HepG2 (cell line): Measurements from ENCODE around the gene ZNF341. TPM values are rescaled to one million over a fixed set of nuclear protein-coding genes. Genes with fewer than 3 reads are reported as not detected.
A peak's percentile ranks its signal among the peaks of the same experiment; 100 is the strongest.

Experiments
- FUBP1 ChIP-seq: sonication (generic); formaldehyde crosslinking; IDR thresholded peaks from 2 replicates; pipeline ENCODE4 v1.5.1; 2020; ENCODE audit warnings: missing genetic modification reagents, mild to moderate bottlenecking, borderline replicate concordance
- MXI1 ChIP-seq: IDR thresholded peaks from 3 replicates; pipeline ENCODE4 v1.6.1; 2012; ENCODE audit warnings: low read depth, low read length, inconsistent platforms, borderline replicate concordance
- RBM22 ChIP-seq: fragments of 200-400 bp; formaldehyde crosslinking; optimal IDR thresholded peaks from 2 replicates; pipeline ENCODE3; 2017; ENCODE audit warnings: mild to moderate bottlenecking, low read length, moderate library complexity
- SMC3 ChIP-seq: IDR thresholded peaks from 2 replicates; pipeline ENCODE4 v1.6.1; 2011; ENCODE audit warnings: low read length, improper control_type of control experiment
- SOX5 ChIP-seq: IDR thresholded peaks from 2 replicates; pipeline ENCODE4 v1.6.1; 2016; ENCODE audit warnings: borderline replicate concordance
- SOX6 ChIP-seq, 2 experiments: fragments of 450-650 bp in 1 of 2; sonication (generic) in 1 of 2; formaldehyde crosslinking in 1 of 2; IDR thresholded peaks; 2 replicates each; pipeline versions ENCODE4 v1.4.0 to v1.6.1; 2017 to 2020; ENCODE audit warnings: antibody characterized with exemption in 1 of 2, mild to moderate bottlenecking in 1 of 2, missing genetic modification reagents in 1 of 2
- TEF ChIP-seq: sonication (generic); formaldehyde crosslinking; IDR thresholded peaks from 2 replicates; pipeline ENCODE4 v1.5.0; 2020; ENCODE audit warnings: missing genetic modification reagents
- TGIF2 ChIP-seq: IDR thresholded peaks from 2 replicates; pipeline ENCODE4 v1.6.1; 2016; ENCODE audit warnings: control low read depth, missing compliant biosample characterization
- ZNF160 ChIP-seq: sonication (generic); formaldehyde crosslinking; IDR thresholded peaks from 2 replicates; pipeline ENCODE4 v1.8.0; 2022; ENCODE audit warnings: mild to moderate bottlenecking, inconsistent platforms, missing genetic modification reagents
- ZNF275 ChIP-seq: sonication (generic); formaldehyde crosslinking; IDR thresholded peaks from 2 replicates; pipeline ENCODE4 v1.8.0; 2022; ENCODE audit warnings: missing genetic modification reagents, mild to moderate bottlenecking, inconsistent platforms, borderline replicate concordance
- ZNF407 ChIP-seq: sonication (generic); formaldehyde crosslinking; IDR thresholded peaks from one replicate; pipeline ENCODE4 v1.5.1; 2020; ENCODE audit warnings: mild to moderate bottlenecking, missing genetic modification reagents; ENCODE audit errors: not compliant biosample characterization
- ZNF484 ChIP-seq: sonication (generic); formaldehyde crosslinking; IDR thresholded peaks from 2 replicates; pipeline ENCODE4 v1.5.1; 2020; ENCODE audit warnings: mild to moderate bottlenecking, low read depth, missing genetic modification reagents, borderline replicate concordance
- ZNF660 ChIP-seq: sonication (generic); formaldehyde crosslinking; IDR thresholded peaks from 2 replicates; pipeline ENCODE4 v1.5.1; 2020; ENCODE audit warnings: mild to moderate bottlenecking, low read depth, missing genetic modification reagents, borderline replicate concordance
- polyA plus RNA-seq, 8 experiments: library from polyadenylated mRNA; depleted of rRNA in 3 of 8; stranded (reverse) in 7 of 8; unstranded in 1 of 8; fragments of >200 nt; fragmentation: Illumina TruSeq in 4 of 8; extraction: Trizol in 4 of 8; gene quantifications; 2 replicates each; pipeline versions ENCODE4 v1.2.1 to v1.2.3, GENCODE V29; 2011 to 2016; ENCODE audit warnings: low read depth in 4 of 8, missing spikeins in 1 of 8, mixed read lengths in 1 of 8; ENCODE audit not compliant: insufficient read depth in 1 of 8
- total RNA-seq, 5 experiments: library from RNA; depleted of rRNA; stranded (reverse); fragments of >200 nt; fragmentation: Illumina TruSeq; extraction: Trizol; gene quantifications; 2 replicates each; pipeline ENCODE4 v1.2.3, GENCODE V29; 2016; ENCODE audit warnings: low read depth in 1 of 5
- TF ChIP-seq, protein P1 (sequence below): sonication (generic); formaldehyde crosslinking; IDR thresholded peaks from 2 replicates; pipeline ENCODE4 v1.8.0; 2022; ENCODE audit warnings: mild to moderate bottlenecking, missing genetic modification reagents, moderate library complexity

ZNF341 gene
- total and polyA plus RNA-seq, 2 of the 13 experiments (the other 11 are each of a cell fraction or from before 2014, with no cell fraction given): 1.1 to 2.2 TPM

- TF ChIP-seq FUBP1 (no peak), SOX6 (IDR thresholded peaks at IDR 0.05) (no peak), SOX6 (CRISPR knock-in tag; IDR thresholded peaks at IDR 0.05) (peak; percentile 66), MXI1 (peak; percentile 86), ZNF160 (peak; percentile 61; the same call in 1 of the 2 replicates), ZNF484 (no peak), TGIF2 (CRISPR knock-in tag) (peak; percentile 34; the same call in 1 of the 2 replicates), ZNF660 (CRISPR knock-in tag) (no peak), SOX5 (CRISPR knock-in tag) (peak; percentile 63), TEF (CRISPR knock-in tag) (no peak; the same call in 1 of the 2 replicates), ZNF275 (peak; percentile 82), RBM22 (no peak), SMC3 (no peak), ZNF407 (peak; percentile 31)
- TF ChIP-seq, protein P1, sequence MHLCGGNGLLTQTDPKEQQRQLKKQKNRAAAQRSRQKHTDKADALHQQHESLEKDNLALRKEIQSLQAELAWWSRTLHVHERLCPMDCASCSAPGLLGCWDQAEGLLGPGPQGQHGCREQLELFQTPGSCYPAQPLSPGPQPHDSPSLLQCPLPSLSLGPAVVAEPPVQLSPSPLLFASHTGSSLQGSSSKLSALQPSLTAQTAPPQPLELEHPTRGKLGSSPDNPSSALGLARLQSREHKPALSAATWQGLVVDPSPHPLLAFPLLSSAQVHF (CRISPR knock-in tag): peak; percentile 99
These were observed 45.5 kb upstream of the ZNF341 start, which contains the start of gene E2F1 (continued) for GRCh38 chr20:33686100-33686983.
